HCT116 (cell line): ENCODE results near the gene EPHB4.

ENCODE experiments used
- EGR1 ChIP-seq: IDR thresholded peaks from 2 replicates; pipeline ENCODE4 v1.6.1; 2012; ENCODE audit warnings: low read depth
- EZH2 ChIP-seq: fragments of 200-600 bp; sonication (generic); IDR thresholded peaks from 2 replicates; pipeline ENCODE4 v1.6.1; 2017; ENCODE audit warnings: antibody characterized with exemption, mixed run types
- POLR2A ChIP-seq: IDR thresholded peaks from 2 replicates; pipeline ENCODE4 v1.7.0; 2011; ENCODE audit warnings: borderline replicate concordance; ENCODE audit not compliant: insufficient read depth, insufficient read length; ENCODE audit errors: extremely low read depth
- SIN3A ChIP-seq: IDR thresholded peaks from 2 replicates; pipeline ENCODE4 v1.6.1; 2012; ENCODE audit warnings: low read depth
- YY1 ChIP-seq: IDR thresholded peaks from 2 replicates; pipeline ENCODE4 v1.6.1; 2011; ENCODE audit warnings: low read length, low read depth, moderate library complexity, mild to moderate bottlenecking; ENCODE audit not compliant: insufficient replicate concordance; ENCODE audit errors: extremely low read depth
- TF ChIP-seq, protein P1 (sequence below), 3 experiments: fragments of 200-600 bp in 1 of 3; sonication (generic) in 1 of 3; IDR thresholded peaks in 2 of 3; conservative IDR thresholded peaks in 1 of 3; 2 replicates each; pipeline ENCODE4 v1.5.1; 2012 to 2017; ENCODE audit warnings: low read depth in 2 of 3, low read length in 2 of 3, antibody characterized with exemption in 1 of 3, borderline replicate concordance in 1 of 3, control low read depth in 1 of 3, mild to moderate bottlenecking in 1 of 3, mixed read lengths in 1 of 3, mixed run types in 1 of 3, moderate library complexity in 1 of 3; ENCODE audit not compliant: insufficient read depth in 1 of 3
- TF ChIP-seq, protein P2 (sequence below): IDR thresholded peaks from 2 replicates; pipeline ENCODE4 v1.6.1; 2011; ENCODE audit warnings: mild to moderate bottlenecking, low read length, moderate library complexity; ENCODE audit not compliant: insufficient replicate concordance; ENCODE audit errors: extremely low read depth

DNA sequence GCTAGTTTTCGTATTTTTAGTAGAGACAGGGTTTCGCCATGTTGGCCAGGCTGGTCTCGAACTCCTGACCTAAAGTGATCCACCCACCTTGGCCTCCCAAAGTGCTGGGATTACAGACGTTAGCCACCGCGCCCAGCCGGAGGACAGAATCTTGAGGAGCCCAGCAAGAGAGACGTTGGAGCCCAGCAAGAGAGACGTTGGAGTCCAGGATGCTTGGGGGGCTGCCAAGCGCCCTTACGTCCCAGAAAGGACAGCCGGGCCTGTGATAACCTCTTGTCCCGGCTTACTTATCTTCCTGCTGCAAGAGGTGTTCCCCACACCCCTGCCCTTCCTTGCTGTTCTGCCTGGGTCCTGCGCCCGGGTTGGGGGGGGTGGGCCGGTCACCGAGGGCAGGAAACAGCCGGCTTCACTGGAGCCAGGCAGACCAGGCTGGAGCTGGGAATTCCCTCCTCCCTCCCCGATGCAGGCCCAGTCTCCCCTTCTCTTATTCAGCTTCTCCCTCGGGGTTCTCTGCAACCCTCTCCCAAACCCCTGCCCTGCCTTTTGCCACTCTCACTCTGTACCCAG is 1.9 kb upstream of the EPHB4 start:
- TF ChIP-seq EGR1 (no peak), YY1 (no peak), POLR2A (no peak), EZH2 (no peak), SIN3A (no peak)
- TF ChIP-seq, protein P1, sequence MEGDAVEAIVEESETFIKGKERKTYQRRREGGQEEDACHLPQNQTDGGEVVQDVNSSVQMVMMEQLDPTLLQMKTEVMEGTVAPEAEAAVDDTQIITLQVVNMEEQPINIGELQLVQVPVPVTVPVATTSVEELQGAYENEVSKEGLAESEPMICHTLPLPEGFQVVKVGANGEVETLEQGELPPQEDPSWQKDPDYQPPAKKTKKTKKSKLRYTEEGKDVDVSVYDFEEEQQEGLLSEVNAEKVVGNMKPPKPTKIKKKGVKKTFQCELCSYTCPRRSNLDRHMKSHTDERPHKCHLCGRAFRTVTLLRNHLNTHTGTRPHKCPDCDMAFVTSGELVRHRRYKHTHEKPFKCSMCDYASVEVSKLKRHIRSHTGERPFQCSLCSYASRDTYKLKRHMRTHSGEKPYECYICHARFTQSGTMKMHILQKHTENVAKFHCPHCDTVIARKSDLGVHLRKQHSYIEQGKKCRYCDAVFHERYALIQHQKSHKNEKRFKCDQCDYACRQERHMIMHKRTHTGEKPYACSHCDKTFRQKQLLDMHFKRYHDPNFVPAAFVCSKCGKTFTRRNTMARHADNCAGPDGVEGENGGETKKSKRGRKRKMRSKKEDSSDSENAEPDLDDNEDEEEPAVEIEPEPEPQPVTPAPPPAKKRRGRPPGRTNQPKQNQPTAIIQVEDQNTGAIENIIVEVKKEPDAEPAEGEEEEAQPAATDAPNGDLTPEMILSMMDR (IDR thresholded peaks at IDR 0.05 in 2 of 3, conservative IDR thresholded peaks at IDR 0.05 in 1 of 3; ENCODE audit: borderline replicate concordance in 1 of 3, insufficient read depth in 1 of 3, low read depth in 2 of 3, low read length in 2 of 3) = no peak
- TF ChIP-seq, protein P2, sequence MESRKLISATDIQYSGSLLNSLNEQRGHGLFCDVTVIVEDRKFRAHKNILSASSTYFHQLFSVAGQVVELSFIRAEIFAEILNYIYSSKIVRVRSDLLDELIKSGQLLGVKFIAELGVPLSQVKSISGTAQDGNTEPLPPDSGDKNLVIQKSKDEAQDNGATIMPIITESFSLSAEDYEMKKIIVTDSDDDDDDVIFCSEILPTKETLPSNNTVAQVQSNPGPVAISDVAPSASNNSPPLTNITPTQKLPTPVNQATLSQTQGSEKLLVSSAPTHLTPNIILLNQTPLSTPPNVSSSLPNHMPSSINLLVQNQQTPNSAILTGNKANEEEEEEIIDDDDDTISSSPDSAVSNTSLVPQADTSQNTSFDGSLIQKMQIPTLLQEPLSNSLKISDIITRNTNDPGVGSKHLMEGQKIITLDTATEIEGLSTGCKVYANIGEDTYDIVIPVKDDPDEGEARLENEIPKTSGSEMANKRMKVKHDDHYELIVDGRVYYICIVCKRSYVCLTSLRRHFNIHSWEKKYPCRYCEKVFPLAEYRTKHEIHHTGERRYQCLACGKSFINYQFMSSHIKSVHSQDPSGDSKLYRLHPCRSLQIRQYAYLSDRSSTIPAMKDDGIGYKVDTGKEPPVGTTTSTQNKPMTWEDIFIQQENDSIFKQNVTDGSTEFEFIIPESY = no peak
